NOMO-1 (cell line): Measurements from ENCODE around the gene IQCK.
A peak's percentile ranks its signal among the peaks of the same experiment; 100 is the strongest.
"Not testable (repeated sequence)": the region's sequence is repeated elsewhere in the genome, so short reads cannot be mapped to it uniquely, and the experiment has no call there.

Source experiments
- DNase-seq, 2 experiments: peaks; one replicate each; lab custom pipeline; 2025; ENCODE audit not compliant: unreplicated experiment in 2 of 2; lab: John Stamatoyannopoulos, UW

Gene IQCK

GRCh38 chr16:19717741-19718623 lies at the start of gene IQCK, which contains the start of gene KNOP1:
TSS of gene IQCK (plus strand) at chr16:19718271. CDS start at chr16:19718307, 36 bp downstream.
TSS of gene KNOP1 (minus strand) at chr16:19718227. CDS start at chr16:19715035, 3,192 bp downstream.
- DNase-seq, result peak; percentile 82 to 86

- DNase-seq, result no peak
These were observed 45.7 kb upstream of the IQCK start for GRCh38 chr16:19672378-19672777.

DNA sequence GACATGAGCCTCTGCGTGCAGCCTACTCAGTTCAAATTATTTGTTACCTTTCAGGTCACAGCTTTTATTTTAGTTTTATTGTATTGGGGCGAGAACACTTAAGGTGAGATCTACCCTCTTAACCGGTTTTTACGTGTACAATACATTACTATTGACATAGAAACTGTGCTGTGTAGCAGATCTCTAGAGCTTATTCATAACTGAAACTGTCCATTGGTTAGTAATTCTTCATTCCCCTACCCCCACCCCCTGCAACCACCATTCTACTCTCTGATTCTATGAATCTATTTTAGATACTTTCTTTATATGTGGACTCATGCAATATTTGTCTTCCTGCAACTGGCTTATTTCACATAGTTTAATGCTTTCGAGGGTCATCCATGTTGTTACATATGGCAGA lies 43.6 kb upstream of the IQCK start:
- no peak for DNase-seq

GRCh38 chr16:19677402-19677801 lies 40.7 kb upstream of the IQCK start:
- no peak for DNase-seq

- no peak for DNase-seq
These were observed 39.3 kb upstream of the IQCK start for GRCh38 chr16:19678804-19679203.

DNA sequence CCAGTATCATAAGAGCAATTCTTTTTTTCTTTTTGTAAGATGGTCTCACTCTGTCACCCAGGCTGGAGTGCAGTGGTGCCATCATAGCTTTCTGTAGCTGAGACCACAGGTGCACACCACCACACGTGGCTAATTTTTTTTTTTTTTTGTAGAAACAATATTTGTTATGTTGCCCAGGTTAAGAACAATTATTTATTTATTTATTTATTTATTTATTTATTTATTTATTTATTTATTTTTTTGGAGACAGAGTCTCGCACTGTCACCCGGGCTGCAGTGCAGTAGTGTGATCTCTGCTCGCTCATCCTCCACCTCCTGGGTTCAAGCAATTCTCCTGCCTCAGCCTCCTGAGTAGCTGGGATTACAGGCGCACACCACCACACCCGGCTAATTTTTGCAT lies 38.8 kb upstream of the IQCK start:
- DNase-seq, result not testable (repeated sequence)

- DNase-seq, result no peak
These were observed 37.2 kb upstream of the IQCK start for GRCh38 chr16:19680881-19681340.

DNA sequence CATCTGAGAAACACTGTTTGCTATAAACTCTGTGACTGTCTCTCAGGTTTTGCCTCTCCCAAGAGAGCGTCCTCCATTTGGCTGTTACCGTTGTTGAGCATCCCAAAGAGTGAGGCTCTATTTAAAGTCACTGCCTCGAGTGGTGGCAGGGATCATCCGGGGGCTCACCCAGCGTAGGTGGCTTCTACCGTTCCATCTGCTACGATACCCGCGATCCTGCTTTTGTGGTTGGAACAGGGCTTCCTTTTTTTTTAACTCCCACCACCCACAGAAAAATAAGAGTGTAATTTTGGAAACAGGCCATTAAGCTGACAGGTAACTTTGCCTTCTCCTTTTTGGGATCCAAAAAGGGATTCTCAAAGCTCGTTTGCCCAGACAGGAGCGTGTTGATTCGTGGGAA lies 36.4 kb upstream of the IQCK start:
- no peak for DNase-seq

- no peak for DNase-seq
These were observed 34.4 kb upstream of the IQCK start for GRCh38 chr16:19683453-19684236.

- no peak for DNase-seq
These were observed 32.9 kb upstream of the IQCK start for GRCh38 chr16:19685176-19685575.

DNA sequence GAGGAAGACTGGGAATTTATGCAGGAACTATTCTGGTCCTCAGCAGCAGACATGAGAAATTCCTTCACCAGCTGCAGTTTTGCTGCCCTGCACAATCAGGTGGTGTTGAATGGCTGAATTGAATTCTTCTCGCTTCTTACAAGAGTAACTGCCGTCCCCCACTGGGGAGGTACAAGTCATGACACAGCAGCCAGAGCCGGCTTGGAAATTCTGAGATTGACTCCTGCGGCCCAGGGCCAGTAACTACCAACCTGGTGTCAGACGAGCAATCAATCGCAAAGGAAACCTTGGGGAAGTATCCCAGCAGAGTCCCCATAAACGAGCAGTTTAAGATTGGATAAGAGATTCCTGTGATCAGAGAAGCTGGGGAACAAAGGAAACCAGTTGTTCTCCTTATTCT lies 30.8 kb upstream of the IQCK start:
- DNase-seq, result no peak

DNA sequence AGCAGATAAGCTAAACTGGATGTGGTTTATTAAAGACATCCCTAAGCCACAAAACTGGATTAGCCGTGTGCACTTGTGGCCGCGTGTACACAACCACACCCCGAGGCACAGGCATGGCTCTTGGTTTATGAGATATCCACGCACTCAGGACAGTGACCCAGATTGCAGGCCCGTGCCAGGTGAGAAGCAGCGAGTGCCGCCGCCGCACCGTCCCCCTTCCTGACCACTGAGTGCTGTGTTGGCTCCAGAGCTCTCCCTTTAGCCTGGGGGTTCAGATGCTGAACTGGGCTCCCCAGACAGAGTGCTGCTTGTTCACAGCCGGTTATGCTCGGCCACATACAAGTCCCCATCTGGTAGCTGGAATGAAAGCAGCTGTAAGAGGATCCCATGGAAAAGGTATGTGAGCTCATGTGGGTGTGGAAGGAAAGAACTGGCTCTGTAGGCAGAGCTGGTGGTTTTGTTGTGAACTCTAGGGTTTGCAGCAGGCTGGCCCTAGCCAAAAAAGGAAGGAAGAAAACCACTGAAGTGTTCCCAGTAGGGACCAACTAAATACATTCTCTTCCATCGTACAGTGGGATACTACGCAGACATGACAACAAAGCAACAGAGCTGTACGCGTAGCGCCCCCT lies 29.6 kb upstream of the IQCK start:
- DNase-seq, result no peak

GRCh38 chr16:19689342-19689741 lies 28.7 kb upstream of the IQCK start:
- DNase-seq, result no peak

DNA sequence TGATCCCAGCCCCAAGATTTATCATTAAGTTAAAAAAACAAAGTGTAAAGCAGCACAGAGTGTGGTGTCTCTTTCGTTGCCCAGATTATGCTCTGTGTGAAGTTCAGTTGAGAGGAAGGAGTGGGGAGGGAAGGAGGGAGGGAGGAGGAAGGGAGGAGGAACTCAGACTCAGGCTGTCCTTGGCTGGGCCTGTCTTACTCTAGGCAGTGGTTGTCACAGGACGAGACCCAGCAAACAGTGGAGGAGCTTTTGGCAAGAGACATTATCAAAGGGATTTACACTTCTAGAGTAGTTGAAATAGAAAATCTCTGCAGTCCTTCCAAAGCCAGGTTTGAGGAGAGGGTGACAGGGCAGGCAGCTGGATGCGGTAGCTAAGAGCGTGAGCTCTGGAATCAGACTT lies 27.9 kb upstream of the IQCK start:
- DNase-seq, result no peak

GRCh38 chr16:19691161-19691711 lies 26.8 kb upstream of the IQCK start:
- no peak for DNase-seq

DNA sequence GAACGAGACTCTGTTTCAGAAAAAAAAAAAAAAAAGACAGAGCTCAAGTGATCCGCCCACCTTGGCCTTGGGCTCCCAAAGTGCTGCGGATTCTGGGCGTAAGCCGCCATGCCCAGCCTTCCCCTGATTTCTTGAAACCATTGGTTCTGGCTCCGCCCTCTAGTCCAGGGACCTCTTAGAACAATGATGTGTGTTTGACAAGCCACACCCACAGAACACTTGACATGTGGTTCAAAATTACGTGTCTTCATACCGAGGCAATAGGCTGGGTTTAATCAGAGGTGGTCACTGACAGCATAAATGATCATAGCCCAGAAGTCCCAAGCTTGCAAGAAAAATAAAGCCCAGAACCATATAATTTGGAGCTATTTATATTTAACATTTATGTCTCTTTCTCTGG lies 23.1 kb upstream of the IQCK start:
- DNase-seq, result no peak

- no peak for DNase-seq
These were observed 21.7 kb upstream of the IQCK start for GRCh38 chr16:19696328-19696727.

GRCh38 chr16:19696961-19697360 lies 21.1 kb upstream of the IQCK start:
- DNase-seq, result no peak

GRCh38 chr16:19697756-19698318 lies 20.2 kb upstream of the IQCK start:
- DNase-seq, result no peak
